Stimulated activated CD4-positive, alpha-beta T cell treated with anti-CD3 and anti-CD28 coated beads, TNF-alpha, amount 100 ng/mL, for 24 hours (primary cell): ENCODE measurements around the gene TEX22.
"Not testable (repeated sequence)": the region's sequence is repeated elsewhere in the genome, so short reads cannot be mapped to it uniquely, and the experiment has no call there.

Experiments used
- DNase-seq, 3 experiments: peaks; one replicate each; pipeline ENCODE4 v3.0.0-alpha.2; 2020; ENCODE audit warnings: low read depth in 3 of 3

Gene TEX22

DNA sequence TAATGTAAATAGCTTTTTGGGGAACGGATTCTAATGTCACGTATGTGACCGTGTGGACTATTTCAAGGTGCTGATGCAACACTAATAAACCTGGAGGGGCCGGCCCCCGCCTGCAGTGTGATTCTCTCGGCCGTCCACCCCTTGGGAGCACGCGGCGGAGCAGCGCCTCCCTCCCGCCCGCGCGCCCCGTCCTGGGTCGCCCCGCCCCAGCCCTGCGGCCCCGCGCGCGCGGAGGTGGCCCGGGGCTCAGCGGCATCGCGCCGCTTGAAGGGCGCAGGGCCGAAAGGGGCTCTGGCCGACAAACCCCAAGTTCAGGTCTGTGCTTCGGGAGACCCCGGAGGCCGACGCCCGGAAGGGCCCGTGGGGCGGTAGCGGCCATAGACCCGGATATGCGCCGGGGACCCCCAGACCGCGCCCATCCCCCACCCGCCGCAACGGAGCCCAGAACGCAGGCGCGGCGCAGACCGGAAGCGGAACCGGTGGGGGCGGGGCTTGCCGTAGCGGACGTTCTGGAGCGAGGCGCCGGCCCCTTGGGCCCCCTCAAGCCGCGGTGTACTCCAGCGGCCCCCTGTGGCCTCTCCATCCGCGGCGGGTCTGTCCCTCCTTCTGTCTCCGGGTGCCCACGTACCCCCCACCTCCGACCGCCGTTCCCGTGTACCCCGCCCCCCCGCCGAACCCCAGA is at the start of gene TEX22:
Gene TEX22 (plus strand): TSS at position 495 of the 682 bp plus-strand sequence. CDS start 803 bp downstream, outside the sequence.
- peak; percentile 81 to 92 (median 91) for DNase-seq

DNA sequence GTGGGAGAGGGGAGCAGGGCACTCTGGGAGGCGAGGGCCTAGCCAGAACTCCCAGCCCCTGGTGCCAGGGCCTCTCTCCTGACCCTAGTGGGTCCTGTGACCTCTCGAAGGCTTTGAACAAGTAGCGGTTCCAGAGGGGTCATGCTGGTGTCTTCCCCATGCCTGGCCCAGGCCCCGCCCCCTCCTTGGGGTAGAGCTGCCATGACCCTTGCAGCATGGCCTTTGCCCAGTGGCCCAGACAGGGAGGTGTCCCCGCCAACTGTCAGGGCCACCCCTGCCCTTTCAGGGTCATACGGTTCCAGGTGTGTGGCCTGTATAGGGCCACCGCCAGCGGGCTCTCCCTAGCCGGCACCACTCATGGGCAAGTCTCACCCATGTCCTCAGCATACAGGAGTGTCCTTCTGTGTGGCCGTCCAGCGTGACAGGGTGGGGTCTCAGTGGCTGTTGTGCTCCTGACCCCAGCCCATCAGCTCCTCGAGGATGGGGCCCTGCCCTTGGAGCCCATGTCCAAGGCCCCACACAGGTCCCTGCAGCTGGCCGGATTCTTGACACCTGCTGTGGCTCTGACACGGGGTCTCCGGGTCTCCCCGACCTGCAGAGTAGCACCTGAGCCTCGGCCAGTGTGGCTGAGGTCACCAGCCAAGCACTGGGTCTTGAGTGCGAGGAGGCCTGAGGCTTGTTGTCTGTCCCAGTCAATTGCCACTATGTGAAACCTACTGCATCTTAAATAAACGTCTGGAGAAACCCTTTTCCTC is 49.2 kb upstream of the TEX22 start:
- DNase-seq = no peak

- DNase-seq = no peak
Observed at GRCh38 chr14:105349992-105350391, 48.3 kb upstream of the TEX22 start.

DNA sequence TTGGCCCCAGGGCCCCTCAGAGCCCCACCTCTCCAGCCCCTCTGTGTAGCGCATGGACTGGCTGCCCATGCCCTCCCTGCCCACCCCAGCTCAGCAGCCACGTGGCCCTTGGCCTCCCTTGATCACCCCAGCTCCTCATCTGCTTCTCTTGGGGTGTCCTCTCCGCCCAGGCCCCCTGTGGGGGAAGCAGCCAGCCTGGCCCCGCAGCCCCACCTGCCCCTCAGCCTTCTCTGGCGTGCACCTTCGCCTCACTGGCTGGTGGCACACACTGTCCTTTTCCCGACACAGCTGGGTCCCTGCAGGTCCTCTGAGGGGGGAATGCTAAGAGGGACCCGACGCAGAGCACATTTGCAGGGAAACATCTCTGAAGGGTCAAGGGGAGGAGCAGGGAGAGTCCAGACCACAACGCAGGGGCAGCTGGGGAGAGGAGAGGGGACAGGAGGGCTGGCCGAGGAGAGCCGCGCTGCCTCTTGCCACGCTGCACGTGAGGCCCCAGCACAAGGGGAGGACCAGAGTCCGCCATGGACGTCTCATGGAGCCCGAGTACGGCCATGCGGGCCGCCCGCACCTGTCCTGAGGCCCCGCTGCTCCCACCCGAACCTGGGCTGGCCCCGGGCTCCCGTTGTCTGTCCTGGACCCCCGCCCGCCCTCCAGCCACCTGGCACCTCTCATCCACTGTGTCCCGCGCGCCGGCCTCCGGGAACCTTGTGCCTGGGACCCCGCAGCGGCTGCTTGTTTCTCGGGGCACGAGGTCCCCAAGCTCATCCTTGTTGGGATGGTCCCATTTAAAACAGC is 47.7 kb upstream of the TEX22 start:
- no peak for DNase-seq

- no peak for DNase-seq
Observed at GRCh38 chr14:105351410-105351809, 46.9 kb upstream of the TEX22 start.

GRCh38 chr14:105351920-105352851 is 46.2 kb upstream of the TEX22 start:
- DNase-seq = peak; percentile 73 to 84 (median 82)

DNA sequence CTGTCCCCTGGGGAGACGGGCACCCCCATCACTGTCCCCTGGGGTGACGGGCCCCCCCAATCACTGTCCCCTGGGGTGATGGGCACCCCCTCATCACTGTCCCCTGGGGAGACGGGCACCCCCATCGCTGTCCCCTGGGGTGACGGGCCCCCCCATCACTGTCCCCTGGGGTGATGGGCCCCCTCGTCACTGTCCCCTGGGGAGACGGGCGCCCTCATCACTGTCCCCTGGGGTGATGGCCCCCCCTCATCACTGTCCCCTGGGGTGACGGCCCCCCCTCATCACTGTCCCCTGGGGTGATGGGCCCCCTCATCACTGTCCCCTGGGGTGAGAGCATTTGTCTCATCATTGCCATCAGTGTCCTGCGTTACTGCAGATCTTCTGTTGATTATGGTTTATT is 45.2 kb upstream of the TEX22 start:
- DNase-seq = no peak

GRCh38 chr14:105354541-105354940 is 43.8 kb upstream of the TEX22 start:
- DNase-seq = no peak

DNA sequence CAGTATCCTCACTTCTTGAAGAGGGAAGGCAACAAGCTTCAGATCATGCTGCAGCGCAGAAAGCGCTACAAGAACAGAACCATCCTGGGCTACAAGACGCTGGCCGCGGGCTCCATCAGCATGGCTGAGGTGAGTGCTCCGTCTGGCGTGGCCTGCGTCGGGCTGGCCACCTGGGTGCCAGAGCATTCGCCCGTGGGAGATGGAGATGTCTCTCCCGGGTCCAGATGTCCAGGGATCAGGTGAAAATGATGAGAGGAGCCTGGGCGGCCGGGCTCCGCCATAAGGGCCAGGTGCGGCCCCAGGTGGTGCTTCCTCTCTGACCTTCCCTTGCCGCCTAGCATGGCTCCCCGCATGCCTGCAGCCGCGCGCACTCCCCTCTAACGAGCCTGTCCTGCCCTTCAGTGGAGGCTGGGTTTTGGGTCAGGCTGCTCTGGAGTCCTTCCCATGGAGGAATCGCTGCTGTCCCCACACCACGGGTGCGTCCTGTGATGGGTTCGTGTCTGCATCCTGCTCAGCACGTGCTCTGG is 43.2 kb upstream of the TEX22 start:
- no peak for DNase-seq

DNA sequence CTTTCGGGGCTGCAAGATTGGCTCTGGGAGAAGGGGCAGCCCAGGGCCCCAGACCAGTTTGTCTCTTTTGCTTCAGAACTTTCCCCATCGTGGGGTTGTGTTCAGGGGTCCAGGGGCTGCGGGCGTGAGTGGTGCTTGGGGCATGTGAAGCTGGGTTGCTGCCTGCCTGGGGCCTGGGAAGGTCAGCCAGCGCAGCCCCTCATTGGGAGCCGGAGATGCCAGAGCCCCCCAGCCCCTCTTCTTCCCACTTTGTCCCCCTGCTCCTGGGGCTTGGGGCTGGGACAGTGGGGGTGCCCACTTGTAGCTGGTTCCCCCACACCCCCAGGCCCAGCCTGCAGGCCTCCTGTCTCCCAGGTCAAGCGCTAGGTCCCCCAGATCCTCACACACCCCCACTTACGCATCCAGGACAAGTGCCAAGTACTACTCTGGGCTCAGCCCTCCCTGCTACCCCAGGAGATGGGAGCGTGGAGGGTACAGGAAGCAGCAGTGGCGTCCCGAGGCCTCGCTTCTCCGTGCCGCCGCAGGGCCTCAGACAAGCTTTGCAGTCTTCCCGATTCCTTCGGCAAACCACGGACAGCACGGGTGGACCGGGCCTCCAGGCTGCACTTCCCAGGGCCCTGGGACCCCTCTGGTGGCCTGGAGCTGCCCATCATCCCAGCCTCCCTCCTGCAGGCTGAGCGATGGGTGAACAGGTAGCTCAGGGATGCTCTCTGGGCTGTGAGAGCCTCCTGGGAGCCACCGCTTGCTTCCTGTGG is 42.3 kb upstream of the TEX22 start:
- no peak for DNase-seq

DNA sequence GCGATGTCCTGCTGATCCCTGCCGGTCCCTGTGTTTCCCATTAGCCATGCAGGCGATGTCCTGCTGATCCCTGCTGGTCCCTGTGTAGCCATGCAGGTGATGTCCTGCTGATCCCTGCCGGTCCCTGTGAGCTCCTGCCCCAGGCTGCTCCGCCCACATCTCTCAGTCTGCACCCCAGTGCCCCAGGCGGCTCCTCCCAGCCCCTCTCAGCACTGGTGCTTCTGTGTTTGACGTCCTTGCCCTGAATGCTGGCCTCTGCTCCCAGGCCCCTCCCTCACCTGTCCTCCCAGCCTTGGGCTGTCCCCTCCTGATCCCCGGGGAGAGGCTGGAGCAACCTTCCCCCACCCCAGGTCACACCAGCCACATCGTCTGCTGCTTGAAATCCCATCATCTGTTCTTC is 41.4 kb upstream of the TEX22 start:
- no peak for DNase-seq

- DNase-seq = no peak
Observed at GRCh38 chr14:105357626-105358025, 40.7 kb upstream of the TEX22 start.

GRCh38 chr14:105358140-105358846 is 40.0 kb upstream of the TEX22 start:
- DNase-seq = no peak

DNA sequence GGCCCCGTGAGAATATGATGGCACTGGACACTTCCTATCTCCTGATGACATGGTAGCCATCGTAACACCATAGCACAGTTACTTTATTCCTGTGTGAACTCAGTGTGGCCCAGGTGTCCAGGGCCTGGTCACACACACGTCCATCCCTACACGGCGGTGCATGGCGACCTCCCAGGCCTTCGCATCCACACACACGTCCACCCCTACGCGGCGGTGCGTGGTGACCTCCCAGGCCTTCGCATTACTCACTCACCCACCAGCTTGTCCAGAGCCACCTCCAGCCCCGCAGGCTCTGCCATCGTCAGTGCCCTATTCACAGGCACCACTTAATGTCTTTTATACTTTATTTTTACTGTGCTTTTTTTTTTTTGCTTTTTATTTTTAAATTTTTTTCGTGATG is 39.4 kb upstream of the TEX22 start:
- no peak for DNase-seq

- not testable (repeated sequence) for DNase-seq
Observed at GRCh38 chr14:105361412-105361811, 36.9 kb upstream of the TEX22 start.

- peak in 2 of 3 experiments; percentile 22 to 29 for DNase-seq
Observed at GRCh38 chr14:105363847-105364708, 34.3 kb upstream of the TEX22 start.

DNA sequence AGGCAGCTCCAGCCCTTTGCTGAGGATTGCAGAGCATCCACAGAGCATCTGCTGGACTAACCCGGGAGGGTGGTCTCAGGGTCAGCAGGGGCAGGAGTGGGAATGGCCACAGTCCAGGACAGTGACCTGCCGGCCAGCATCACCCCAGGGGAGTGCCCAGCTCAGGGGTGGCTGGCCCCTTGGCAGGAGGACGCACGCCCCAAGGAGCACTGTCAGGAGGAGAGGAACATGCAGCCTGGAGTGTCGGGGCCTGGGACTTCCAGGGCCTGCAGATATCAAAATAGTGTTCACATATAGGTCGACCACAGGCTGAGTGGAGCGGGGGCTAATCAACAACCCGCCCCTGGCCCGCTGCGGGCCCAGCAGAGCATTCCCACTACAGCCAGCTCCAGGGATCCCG is 33.2 kb upstream of the TEX22 start:
- DNase-seq = no peak

DNA sequence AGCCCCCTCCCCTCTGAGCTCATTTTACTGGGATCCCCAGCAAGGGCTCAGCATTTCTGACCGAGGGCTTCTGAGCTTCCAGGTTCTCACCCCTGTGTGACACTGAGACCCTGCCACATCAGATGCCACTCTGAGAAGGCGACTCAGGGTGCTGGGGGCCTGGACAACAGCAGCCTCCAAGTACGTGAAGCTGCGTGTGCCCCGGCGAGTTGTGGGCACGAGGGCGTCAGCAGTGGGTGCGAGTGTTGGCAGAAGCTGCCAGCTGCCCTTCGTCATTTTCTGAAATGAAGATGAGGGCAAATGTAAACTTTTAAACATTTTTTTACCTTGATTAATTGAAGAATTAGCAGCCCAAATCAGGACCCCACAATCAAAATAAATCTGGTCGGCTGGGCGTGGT is 32.7 kb upstream of the TEX22 start:
- DNase-seq = no peak
